HG03469 (cell line): ENCODE results near the gene MGAT5B.

Experiments used
- ATAC-seq: cut with Tn5 transposase; IDR thresholded peaks from one replicate; pipeline ENCODE4 v1.9.1; 2021; ENCODE audit warnings: mild to moderate bottlenecking, moderate library complexity, moderate number of reproducible peaks; ENCODE audit not compliant: unreplicated experiment

The MGAT5B gene

GRCh38 chr17:76879254-76879653, 11.1 kb downstream of the MGAT5B start:
- ATAC-seq, result no peak

- ATAC-seq, result no peak
Observed at GRCh38 chr17:76879691-76880090, 11.5 kb downstream of the MGAT5B start.

- ATAC-seq, result no peak
Observed at GRCh38 chr17:76880268-76880667, 12.1 kb downstream of the MGAT5B start.

GRCh38 chr17:76880971-76881370, 12.8 kb downstream of the MGAT5B start:
- no peak for ATAC-seq

GRCh38 chr17:76881408-76881807, 13.2 kb downstream of the MGAT5B start:
- ATAC-seq, result no peak

- ATAC-seq, result no peak
Observed at GRCh38 chr17:76881966-76882365, 13.8 kb downstream of the MGAT5B start.

GRCh38 chr17:76883744-76884525, 15.7 kb downstream of the MGAT5B start:
- no peak for ATAC-seq

GRCh38 chr17:76884995-76885893, 17.0 kb downstream of the MGAT5B start:
- no peak for ATAC-seq

- no peak for ATAC-seq
Observed at GRCh38 chr17:76885894-76886290, 17.7 kb downstream of the MGAT5B start.

- ATAC-seq, result no peak
Observed at GRCh38 chr17:76886395-76886794, 18.2 kb downstream of the MGAT5B start.

GRCh38 chr17:76887802-76888201, 19.6 kb downstream of the MGAT5B start:
- ATAC-seq, result no peak

DNA sequence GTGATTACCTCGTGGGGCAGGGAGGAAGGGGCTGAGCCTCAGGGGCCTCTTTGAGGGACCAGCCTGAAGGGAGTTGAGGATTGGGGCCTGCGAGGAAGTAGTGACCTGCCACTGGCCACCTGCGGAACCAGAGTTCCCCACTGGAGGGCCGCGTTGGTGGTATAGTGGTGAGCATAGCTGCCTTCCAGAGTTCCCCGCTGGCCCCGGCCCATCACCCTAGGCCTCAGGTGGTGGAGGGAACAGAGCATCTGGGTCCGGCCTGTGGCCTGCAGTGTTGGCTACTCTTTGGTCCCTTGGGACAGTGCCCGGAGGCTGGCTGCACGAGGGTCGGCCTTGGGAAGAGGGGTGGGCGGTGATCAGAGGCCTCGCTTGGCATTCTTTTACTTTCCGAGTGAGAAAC, 20.5 kb downstream of the MGAT5B start:
- ATAC-seq, result no peak

DNA sequence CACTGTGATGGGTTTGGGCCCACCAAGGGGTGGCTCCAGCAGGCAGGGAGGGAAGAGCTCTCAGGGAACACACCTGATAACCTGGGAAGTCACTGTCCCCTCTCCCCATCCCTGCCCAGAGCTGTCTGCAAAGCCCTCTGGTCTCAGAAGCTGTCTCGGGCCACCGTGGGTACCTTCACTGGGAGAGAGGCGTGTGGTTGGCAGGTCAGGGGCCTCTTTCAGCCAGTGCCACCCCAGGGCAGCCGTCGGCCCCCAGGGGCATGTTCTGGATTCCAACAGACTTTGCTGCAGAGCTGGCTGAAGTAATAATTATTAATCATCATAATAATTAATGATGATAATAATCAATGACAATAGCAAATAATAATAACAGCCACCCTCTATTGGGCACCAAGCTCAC, 21.1 kb downstream of the MGAT5B start:
- ATAC-seq, result no peak

GRCh38 chr17:76892329-76892728, 24.1 kb downstream of the MGAT5B start:
- no peak for ATAC-seq

DNA sequence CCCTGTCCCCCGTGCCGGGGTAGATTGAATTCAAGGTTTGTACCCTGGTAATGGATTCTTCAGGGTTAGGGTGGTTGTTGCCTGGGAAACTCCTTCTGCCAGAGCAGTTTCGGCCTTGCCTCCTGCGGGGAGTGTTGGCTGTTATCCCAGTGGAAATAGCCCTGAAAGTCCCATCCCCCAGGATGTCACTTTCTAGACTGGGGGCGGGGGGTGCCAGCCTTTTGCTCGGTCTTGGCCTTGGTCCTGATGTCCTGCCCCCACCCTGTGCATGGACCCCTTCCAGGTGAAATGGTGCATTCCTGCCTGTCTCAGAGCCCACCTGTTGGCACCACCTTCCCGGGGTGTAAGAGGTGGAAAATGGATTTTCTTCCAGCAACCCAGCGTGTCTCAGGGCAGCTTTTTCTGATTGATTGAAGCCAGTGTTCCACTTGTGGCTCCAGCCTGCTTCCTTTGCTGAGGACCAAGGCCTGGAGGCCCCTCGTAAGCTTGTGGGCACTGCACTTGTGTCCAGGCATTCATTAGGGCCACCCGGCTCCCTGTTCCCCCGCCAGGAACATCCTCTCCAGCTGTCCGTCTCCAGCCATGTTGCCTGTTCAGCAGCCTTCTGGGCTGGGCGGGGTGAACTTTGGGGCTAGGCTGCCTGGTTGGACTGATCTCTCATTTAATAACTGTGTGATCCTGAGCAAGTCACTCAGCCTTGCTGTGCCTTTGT, 25.6 kb downstream of the MGAT5B start:
- ATAC-seq, result no peak

DNA sequence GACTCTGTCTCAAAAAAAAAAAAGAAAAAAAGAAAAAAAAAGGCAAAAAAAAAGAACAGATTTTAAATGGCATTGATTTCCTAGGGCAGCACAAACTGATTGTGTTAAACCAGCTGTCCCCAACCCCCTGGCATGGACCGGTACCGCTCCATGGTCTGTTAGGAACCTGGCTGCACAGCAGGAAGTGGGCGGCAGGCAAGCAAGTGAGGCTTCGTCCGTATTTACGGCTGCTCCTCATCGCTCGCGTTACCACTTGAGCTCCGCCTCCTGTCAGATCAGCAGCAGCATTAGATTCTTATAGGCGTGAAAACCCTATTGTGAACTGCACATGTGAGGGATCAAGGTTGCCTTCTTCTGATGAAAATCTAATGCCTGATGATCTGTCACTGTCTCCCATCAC, 26.6 kb downstream of the MGAT5B start:
- ATAC-seq, result no peak

DNA sequence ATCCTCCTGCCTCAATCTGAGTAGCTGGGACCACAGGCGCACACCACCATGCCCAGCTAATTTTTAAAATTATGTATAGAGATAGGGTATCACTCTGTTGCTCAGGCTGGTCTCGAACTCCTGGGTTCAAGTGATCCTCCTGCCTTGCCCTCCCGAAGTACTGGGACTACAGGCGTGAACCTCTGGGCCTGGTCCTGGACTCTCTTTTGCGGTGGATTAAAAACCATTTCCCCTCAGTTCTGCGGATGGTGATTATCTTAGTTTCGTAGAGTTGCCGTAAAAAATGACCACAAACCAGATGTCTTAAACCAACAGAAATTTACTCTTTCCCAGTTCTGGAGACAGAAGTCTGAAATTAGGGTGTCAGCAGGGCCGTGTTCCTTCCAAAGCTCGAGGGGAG, 28.8 kb downstream of the MGAT5B start:
- no peak for ATAC-seq

GRCh38 chr17:76899414-76899813, 31.2 kb downstream of the MGAT5B start:
- no peak for ATAC-seq

DNA sequence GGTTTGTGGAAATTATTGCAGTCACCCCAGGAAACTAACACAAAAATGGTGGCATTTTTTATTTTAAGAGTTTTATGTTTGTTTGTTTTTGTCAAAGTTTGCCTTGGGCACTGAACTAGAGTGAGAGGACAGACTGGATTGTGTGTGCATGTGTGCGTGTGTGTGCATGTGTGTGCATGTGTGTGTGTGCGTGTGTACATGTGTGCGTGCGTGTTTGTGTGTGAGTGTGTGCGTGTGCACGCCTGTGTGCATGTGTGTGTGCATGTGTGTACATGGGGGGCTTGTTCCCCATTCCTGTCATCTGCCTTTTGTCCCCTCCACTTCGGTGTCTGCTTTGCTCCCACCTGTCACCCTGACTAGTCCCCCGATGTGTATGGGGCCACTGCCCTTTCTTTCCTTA, 32.5 kb downstream of the MGAT5B start:
- no peak for ATAC-seq

DNA sequence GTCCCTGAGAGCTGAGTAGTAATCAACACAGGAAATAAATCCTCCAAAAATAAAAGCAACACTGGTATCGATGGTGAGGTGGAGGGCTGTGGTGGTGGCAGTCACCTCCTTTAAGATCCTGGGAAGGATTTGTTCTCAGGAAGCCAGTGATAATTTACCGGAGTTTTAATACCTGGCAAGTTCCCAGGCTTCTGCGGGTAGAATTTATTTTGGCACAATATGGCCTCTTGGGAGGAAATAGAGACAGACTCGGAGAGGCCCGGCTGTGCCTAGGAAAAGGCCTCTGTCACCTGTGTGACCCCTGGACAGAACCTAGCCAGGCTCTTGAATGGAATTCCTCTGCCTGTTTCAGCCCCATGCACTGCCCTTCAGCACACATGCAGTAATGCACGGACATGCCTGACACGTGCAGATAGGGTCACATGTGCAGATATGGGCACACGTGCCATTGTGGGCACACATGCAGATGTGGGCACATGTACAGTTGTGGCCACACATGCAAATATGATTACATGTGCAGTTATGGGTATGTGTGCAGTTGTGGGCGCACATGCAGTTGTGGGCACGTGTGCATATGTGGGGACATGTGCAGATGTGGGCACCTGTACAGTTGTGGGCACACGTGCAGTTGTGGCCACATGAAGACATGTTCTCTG, 33.5 kb downstream of the MGAT5B start:
- no peak for ATAC-seq

GRCh38 chr17:76902476-76902875, 34.3 kb downstream of the MGAT5B start:
- ATAC-seq, result no peak
